ENCODE measurements around the gene GMDS. TPM values are rescaled to one million over a fixed set of nuclear protein-coding genes. Genes with fewer than 3 reads are reported as not detected.

The GMDS gene
- polyA plus RNA-seq, 1 donor (not counting 4 experiments of a cell fraction or from before 2014, with no cell fraction given) = 22.1 TPM

DNA sequence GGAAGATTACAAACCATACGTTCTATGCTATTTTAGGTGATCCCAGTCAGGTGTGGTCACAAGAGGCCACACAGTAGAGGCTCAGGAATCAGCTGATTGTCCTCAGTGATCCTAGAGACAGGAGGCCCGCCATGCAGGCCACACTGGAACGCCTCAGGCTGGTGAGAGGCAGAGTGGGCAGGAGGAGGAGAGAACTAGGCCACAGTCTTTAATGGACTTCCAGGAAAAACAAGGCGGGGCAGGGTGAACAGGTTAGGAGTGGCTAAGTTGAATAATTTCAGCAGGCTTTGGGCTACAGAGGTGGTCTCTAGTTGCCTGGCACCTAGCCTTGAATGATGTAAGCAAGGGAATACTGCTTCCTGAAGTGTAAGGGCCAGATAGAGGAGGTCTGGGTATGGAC, 101.2 kb downstream of the GMDS start:
- Histone ChIP-seq H3K27me3 (ENCODE audit: control insufficient read depth, extremely low read depth, insufficient read depth, low read length) (no peaks in the 10 kb centered on the region), H3K4me2 (ENCODE audit: control insufficient read depth, extremely low read depth, insufficient read depth, low read depth, low read length) (no peak overlapping the region), H3K9me1 (ENCODE audit: control insufficient read depth, extremely low read depth, insufficient read depth, low read length) (no peaks in the 10 kb centered on the region), H3K4me1 (ENCODE audit: control insufficient read depth, extremely low read depth, insufficient read depth, low read length) (no peaks in the 10 kb centered on the region), H3K36me3 (ENCODE audit: control insufficient read depth in 2 of 2, extremely low read depth in 1 of 2, insufficient read depth in 2 of 2, low read length in 2 of 2) (no peaks in the 10 kb centered on the region), H3K4me3 (ENCODE audit: control insufficient read depth in 2 of 3, extremely low read depth in 1 of 3, insufficient read depth in 2 of 3, low read depth in 1 of 3, low read length in 3 of 3) (no peak overlapping the region), H3K27ac (ENCODE audit: control insufficient read depth, insufficient read depth, low read length) (no peak overlapping the region), H3K9me3 (ENCODE audit: control insufficient read depth, low read depth, low read length) (no peaks in the 10 kb centered on the region), H3K79me2 (ENCODE audit: control insufficient read depth, insufficient read depth, low read length) (no peaks in the 10 kb centered on the region), H3K9ac (ENCODE audit: control insufficient read depth, extremely low read depth, insufficient read depth, low read length) (no peak overlapping the region), H2AFZ (ENCODE audit: control insufficient read depth, low read length) (no peak overlapping the region), H4K20me1 (ENCODE audit: control insufficient read depth, extremely low read depth, insufficient read depth, low read length) (no peaks in the 10 kb centered on the region)
- FAIRE-seq = no peak
- dilution Hi-C loops (cut with MboI; ENCODE audit: extremely low pct_ligation_motif_present, low sequenced_read_pairs) = no loop called here
- no peak for DNase-seq (ENCODE audit: low read depth, low spot score)
- TF ChIP-seq EZH2 (IDR thresholded peaks at IDR 0.05; ENCODE audit: low read length) = no peak
- TF ChIP-seq, protein P1, sequence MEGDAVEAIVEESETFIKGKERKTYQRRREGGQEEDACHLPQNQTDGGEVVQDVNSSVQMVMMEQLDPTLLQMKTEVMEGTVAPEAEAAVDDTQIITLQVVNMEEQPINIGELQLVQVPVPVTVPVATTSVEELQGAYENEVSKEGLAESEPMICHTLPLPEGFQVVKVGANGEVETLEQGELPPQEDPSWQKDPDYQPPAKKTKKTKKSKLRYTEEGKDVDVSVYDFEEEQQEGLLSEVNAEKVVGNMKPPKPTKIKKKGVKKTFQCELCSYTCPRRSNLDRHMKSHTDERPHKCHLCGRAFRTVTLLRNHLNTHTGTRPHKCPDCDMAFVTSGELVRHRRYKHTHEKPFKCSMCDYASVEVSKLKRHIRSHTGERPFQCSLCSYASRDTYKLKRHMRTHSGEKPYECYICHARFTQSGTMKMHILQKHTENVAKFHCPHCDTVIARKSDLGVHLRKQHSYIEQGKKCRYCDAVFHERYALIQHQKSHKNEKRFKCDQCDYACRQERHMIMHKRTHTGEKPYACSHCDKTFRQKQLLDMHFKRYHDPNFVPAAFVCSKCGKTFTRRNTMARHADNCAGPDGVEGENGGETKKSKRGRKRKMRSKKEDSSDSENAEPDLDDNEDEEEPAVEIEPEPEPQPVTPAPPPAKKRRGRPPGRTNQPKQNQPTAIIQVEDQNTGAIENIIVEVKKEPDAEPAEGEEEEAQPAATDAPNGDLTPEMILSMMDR (optimal IDR thresholded peaks at IDR 0.05 in 1 of 3, IDR thresholded peaks at IDR 0.05 in 1 of 3, conservative IDR thresholded peaks at IDR 0.05 in 1 of 3; ENCODE audit: extremely low read depth in 1 of 3, insufficient read depth in 2 of 3, low read length in 3 of 3) = no peak

DNA sequence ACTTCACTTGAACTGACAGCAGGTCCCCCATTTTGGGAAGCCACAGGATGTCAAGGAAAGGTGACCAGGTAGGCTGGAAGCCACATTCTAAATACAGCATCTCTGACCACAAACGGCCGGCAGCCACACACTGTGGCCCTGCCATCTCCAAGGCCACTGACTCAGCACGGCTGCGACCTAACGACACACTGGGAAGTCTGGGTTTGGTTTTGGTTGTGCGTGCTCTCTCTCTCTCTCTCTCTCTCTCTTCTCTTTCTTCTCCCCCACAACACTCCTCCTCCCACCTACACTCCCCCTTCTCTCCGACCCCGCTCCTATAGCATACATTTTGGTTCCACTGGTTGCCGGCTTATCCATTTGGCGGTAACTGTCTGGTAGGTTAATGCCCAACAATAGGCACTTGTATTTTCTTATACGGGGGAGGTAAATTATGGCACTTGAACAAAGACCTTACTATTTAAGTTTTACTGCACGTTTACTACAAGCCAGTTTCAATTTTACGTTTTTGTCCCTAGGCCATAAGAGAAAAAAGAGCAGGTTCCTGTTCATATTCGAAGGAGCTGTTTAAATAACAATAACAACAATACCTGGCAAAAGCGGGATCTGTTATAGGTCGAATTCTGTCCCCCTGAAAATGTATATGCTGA, 103.6 kb downstream of the GMDS start:
- FAIRE-seq = no peak
- H3K9ac ChIP-seq (ENCODE audit: control insufficient read depth, extremely low read depth, insufficient read depth, low read length) = no peak overlapping the region

More for the DNA sequence above, 103.6 kb downstream of the GMDS start:
- H3K79me2 ChIP-seq (ENCODE audit: control insufficient read depth, insufficient read depth, low read length) = no peaks in the 10 kb centered on the region
- H3K9me3 ChIP-seq (ENCODE audit: control insufficient read depth, low read depth, low read length) = no peaks in the 10 kb centered on the region
- H3K4me2 ChIP-seq (ENCODE audit: control insufficient read depth, extremely low read depth, insufficient read depth, low read depth, low read length) = no peak overlapping the region
- H3K36me3 ChIP-seq (ENCODE audit: control insufficient read depth in 2 of 2, extremely low read depth in 1 of 2, insufficient read depth in 2 of 2, low read length in 2 of 2) = no peaks in the 10 kb centered on the region
- H3K27ac ChIP-seq (ENCODE audit: control insufficient read depth, insufficient read depth, low read length) = no peak overlapping the region
- dilution Hi-C loops (cut with MboI; ENCODE audit: extremely low pct_ligation_motif_present, low sequenced_read_pairs) = no loop called here
- H2AFZ ChIP-seq (ENCODE audit: control insufficient read depth, low read length) = no peak overlapping the region
- no peaks in the 10 kb centered on the region for H3K4me1 ChIP-seq (ENCODE audit: control insufficient read depth, extremely low read depth, insufficient read depth, low read length)
- H4K20me1 ChIP-seq (ENCODE audit: control insufficient read depth, extremely low read depth, insufficient read depth, low read length) = no peaks in the 10 kb centered on the region
- H3K27me3 ChIP-seq (ENCODE audit: control insufficient read depth, extremely low read depth, insufficient read depth, low read length) = no peaks in the 10 kb centered on the region
- TF ChIP-seq EZH2 (IDR thresholded peaks at IDR 0.05; ENCODE audit: low read length) = no peak
- TF ChIP-seq, protein P1 (optimal IDR thresholded peaks at IDR 0.05 in 1 of 3, IDR thresholded peaks at IDR 0.05 in 1 of 3, conservative IDR thresholded peaks at IDR 0.05 in 1 of 3; ENCODE audit: extremely low read depth in 1 of 3, insufficient read depth in 2 of 3, low read length in 3 of 3) = no peak
- no peak overlapping the region for H3K4me3 ChIP-seq (ENCODE audit: control insufficient read depth in 2 of 3, extremely low read depth in 1 of 3, insufficient read depth in 2 of 3, low read depth in 1 of 3, low read length in 3 of 3)
- DNase-seq (ENCODE audit: low read depth, low spot score) = no peak
- no peaks in the 10 kb centered on the region for H3K9me1 ChIP-seq (ENCODE audit: control insufficient read depth, extremely low read depth, insufficient read depth, low read length)

Data from keratinocyte (primary cell).